PC-3 (cell line): ENCODE results near the gene KRTAP10-11.

Source experiments
- EZH2 ChIP-seq: fragments of 300-600 bp; sonication (generic); IDR thresholded peaks from one replicate; pipeline ENCODE4 v1.6.1; 2017; ENCODE audit warnings: antibody characterized with exemption, mild to moderate bottlenecking, low read length; ENCODE audit not compliant: unreplicated experiment
- EZH2phosphoT487 ChIP-seq: fragments of 300-600 bp; sonication (generic); IDR thresholded peaks from 2 replicates; pipeline ENCODE4 v1.6.1; 2018; ENCODE audit warnings: mild to moderate bottlenecking, antibody characterized with exemption, low read length, borderline replicate concordance
- TF ChIP-seq, protein P1 (sequence below): fragments of 300-600 bp; sonication (generic); conservative IDR thresholded peaks from 2 replicates; pipeline ENCODE4 v1.5.1; 2017; ENCODE audit warnings: antibody characterized with exemption, low read depth, mild to moderate bottlenecking, low read length

- TF ChIP-seq, protein P1, sequence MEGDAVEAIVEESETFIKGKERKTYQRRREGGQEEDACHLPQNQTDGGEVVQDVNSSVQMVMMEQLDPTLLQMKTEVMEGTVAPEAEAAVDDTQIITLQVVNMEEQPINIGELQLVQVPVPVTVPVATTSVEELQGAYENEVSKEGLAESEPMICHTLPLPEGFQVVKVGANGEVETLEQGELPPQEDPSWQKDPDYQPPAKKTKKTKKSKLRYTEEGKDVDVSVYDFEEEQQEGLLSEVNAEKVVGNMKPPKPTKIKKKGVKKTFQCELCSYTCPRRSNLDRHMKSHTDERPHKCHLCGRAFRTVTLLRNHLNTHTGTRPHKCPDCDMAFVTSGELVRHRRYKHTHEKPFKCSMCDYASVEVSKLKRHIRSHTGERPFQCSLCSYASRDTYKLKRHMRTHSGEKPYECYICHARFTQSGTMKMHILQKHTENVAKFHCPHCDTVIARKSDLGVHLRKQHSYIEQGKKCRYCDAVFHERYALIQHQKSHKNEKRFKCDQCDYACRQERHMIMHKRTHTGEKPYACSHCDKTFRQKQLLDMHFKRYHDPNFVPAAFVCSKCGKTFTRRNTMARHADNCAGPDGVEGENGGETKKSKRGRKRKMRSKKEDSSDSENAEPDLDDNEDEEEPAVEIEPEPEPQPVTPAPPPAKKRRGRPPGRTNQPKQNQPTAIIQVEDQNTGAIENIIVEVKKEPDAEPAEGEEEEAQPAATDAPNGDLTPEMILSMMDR, result no peak
- TF ChIP-seq EZH2phosphoT487, result no peak
- no peak for TF ChIP-seq EZH2
These were observed 18.5 kb downstream of the KRTAP10-11 start for GRCh38 chr21:44664691-44665090.
